Esophagus (tissue), 2 donors: ENCODE data around the gene DMD. TPM values are rescaled to one million over a fixed set of nuclear protein-coding genes. Genes with fewer than 3 reads are reported as not detected.

Experiments used
- H3K27ac ChIP-seq, 2 donors: one replicate each; pipeline ENCODE4 v1.5.1; 2013; ENCODE audit warnings: low read depth in 2 of 2, mild to moderate bottlenecking in 2 of 2, inconsistent platforms in 1 of 2, low read length in 1 of 2, moderate library complexity in 1 of 2
- H3K27me3 ChIP-seq, 2 donors: one replicate each; pipeline ENCODE4 v1.6.1; 2013; ENCODE audit warnings: low read length in 2 of 2, control low read depth in 1 of 2, mild to moderate bottlenecking in 1 of 2; ENCODE audit not compliant: insufficient read depth in 2 of 2, control insufficient read depth in 1 of 2
- H3K36me3 ChIP-seq, 2 donors: one replicate each; pipeline ENCODE4 v1.6.1; 2013; ENCODE audit warnings: low read length in 1 of 2; ENCODE audit not compliant: control insufficient read depth in 2 of 2, insufficient read depth in 2 of 2
- H3K4me1 ChIP-seq, 2 donors: one replicate each; pipeline ENCODE4 v1.6.1; 2013; ENCODE audit warnings: low read length in 1 of 2; ENCODE audit not compliant: control insufficient read depth in 2 of 2, insufficient read depth in 2 of 2
- H3K4me3 ChIP-seq, 2 donors: one replicate each; pipeline ENCODE4 v1.5.1; 2013; ENCODE audit warnings: low read length in 2 of 2, mild to moderate bottlenecking in 2 of 2, low read depth in 1 of 2, moderate library complexity in 1 of 2
- H3K9me3 ChIP-seq, 2 donors: one replicate each; pipeline ENCODE4 v1.6.1; 2013; ENCODE audit warnings: mild to moderate bottlenecking in 2 of 2, low read depth in 1 of 2, low read length in 1 of 2, moderate library complexity in 1 of 2; ENCODE audit not compliant: control insufficient read depth in 2 of 2, insufficient read depth in 1 of 2
- WGBS, 2 donors: extraction: QIAGEN DNeasy Blood & Tissue Kit; methylation state at CpG; one replicate each; pipeline ENCODE4 v1.1.7; 2013; 5-methylcytosine and 5-hydroxymethylcytosine counted together
- polyA plus RNA-seq, 2 donors: library from polyadenylated mRNA; stranded (reverse); fragments of 200-250 nt; gene quantifications; one replicate each; pipeline ENCODE4 v1.2.3, GENCODE V29; 2013
- donor health status: healthy with polysubstance abuse.
- donor health status: Bipolar disorder and iron deficiency.

DMD gene
- polyA plus RNA-seq, 2 donors, result 2.4 to 3.6 TPM

DNA sequence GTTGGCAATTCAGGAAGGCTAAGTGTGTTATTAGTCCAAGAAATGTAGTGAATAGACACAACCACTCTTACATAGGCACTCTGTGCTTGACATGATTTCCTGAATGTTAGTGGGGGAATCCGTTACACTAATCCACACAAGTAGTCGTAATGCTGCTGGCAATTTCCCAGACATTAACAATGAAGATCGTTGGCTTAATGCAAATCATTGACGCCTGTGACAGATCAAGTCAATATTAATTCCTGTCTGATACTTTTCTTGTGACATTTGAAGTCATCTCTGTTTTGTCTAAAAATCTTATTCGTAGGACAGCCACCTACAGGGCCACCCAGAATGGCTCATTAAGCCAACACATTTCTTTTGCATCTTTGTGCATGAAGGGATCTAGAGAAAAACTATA, 1200.4 kb downstream of the DMD start:
- no peaks in the 10 kb centered on the region for H3K36me3 ChIP-seq
- WGBS, 2 donors, result 75 to 77% methylated on average over 5 of the region's 5 CpGs

DNA sequence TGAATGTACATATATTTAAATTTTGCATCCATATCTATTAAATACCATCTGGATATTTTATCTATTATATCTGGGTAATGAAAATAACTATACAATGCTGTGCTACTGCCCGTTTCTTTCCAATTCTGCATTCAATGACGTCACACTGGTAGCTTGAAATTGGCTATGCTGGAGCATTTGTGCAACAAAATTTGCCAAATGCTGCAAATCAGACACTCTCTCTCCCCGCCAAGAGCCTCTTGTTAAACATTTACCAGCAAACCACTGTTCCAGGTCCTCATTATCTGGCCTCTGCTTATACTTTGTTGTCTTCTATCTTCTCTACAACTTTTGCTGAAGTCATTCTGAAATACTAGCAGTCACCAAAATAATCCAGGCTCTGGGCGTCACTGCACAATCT, 1201.1 kb downstream of the DMD start:
- no peak overlapping the region for H3K27ac ChIP-seq
- H3K4me1 ChIP-seq, result no peaks in the 10 kb centered on the region
- H3K9me3 ChIP-seq, result no peaks in the 10 kb centered on the region
- H3K4me3 ChIP-seq, result no peak overlapping the region
- no peaks in the 10 kb centered on the region for H3K27me3 ChIP-seq
- H3K36me3 ChIP-seq, result no peaks in the 10 kb centered on the region
- 52 to 83% methylated on average over 4 of the region's 4 CpGs for WGBS, 2 donors

More for the DNA sequence above, 1200.4 kb downstream of the DMD start:
- no peaks in the 10 kb centered on the region for H3K9me3 ChIP-seq
- H3K4me3 ChIP-seq, result no peak overlapping the region
- H3K4me1 ChIP-seq, result no peaks in the 10 kb centered on the region
- no peak overlapping the region for H3K27ac ChIP-seq
- no peaks in the 10 kb centered on the region for H3K27me3 ChIP-seq

GRCh38 chrX:31993637-31994036, 1217.7 kb downstream of the DMD start:
- no peak overlapping the region for H3K4me3 ChIP-seq
- no peaks in the 10 kb centered on the region for H3K4me1 ChIP-seq
- no peaks in the 10 kb centered on the region for H3K27me3 ChIP-seq
- H3K36me3 ChIP-seq, result no peaks in the 10 kb centered on the region
- H3K9me3 ChIP-seq, result no peaks in the 10 kb centered on the region
- 13 to 17% methylated on average over 4 of the region's 4 CpGs for WGBS, 2 donors
- H3K27ac ChIP-seq, result no peak overlapping the region

GRCh38 chrX:31988975-31989374, 1222.4 kb downstream of the DMD start:
- Histone ChIP-seq H3K4me1 (no peaks in the 10 kb centered on the region), H3K9me3 (no peaks in the 10 kb centered on the region), H3K36me3 (no peaks in the 10 kb centered on the region), H3K27ac (no peak overlapping the region), H3K27me3 (no peaks in the 10 kb centered on the region), H3K4me3 (no peak overlapping the region)
- WGBS, 2 donors, result 75 to 90% methylated on average over 5 of the region's 5 CpGs

DNA sequence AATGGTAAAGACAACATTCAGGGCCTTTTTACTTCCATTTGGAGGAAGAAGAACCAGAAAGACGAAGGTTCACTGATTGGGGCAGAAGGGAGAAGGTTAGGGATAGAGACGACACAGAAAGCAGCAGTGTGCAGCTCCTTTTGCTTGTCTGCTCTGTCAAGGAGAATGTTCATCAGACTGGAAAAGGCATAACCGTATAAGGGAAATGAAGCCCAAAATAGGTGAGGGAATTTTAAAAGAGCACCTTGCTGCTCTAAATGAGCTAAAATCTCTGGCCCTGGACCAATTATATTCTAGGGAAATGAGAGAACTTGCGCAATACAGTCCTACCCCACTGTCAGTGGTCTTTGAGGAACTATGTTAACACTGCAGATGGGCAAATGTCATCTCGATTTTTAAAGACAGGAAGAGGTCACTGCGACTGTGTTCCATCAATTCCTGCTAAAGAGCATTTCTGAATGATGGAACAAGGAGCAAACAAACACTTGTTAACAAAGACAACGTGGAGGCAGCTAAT, 1229.7 kb downstream of the DMD start:
- H3K4me3 ChIP-seq, result no peak overlapping the region
- H3K27ac ChIP-seq, result no peak overlapping the region
- H3K36me3 ChIP-seq, result no peaks in the 10 kb centered on the region
- WGBS, 2 donors, result 61 to 69% methylated on average over 7 of the region's 7 CpGs
- no peaks in the 10 kb centered on the region for H3K27me3 ChIP-seq
- H3K9me3 ChIP-seq, result no peaks in the 10 kb centered on the region
- H3K4me1 ChIP-seq, result no peaks in the 10 kb centered on the region

GRCh38 chrX:31969714-31970113, 1241.6 kb downstream of the DMD start:
- H3K36me3 ChIP-seq, result no peaks in the 10 kb centered on the region
- H3K4me1 ChIP-seq, result no peaks in the 10 kb centered on the region
- no peaks in the 10 kb centered on the region for H3K27me3 ChIP-seq
- H3K27ac ChIP-seq, result no peak overlapping the region
- H3K4me3 ChIP-seq, result no peak overlapping the region
- no peaks in the 10 kb centered on the region for H3K9me3 ChIP-seq
- WGBS, 2 donors, result 71 to 85% methylated on average over 5 of the region's 5 CpGs

DNA sequence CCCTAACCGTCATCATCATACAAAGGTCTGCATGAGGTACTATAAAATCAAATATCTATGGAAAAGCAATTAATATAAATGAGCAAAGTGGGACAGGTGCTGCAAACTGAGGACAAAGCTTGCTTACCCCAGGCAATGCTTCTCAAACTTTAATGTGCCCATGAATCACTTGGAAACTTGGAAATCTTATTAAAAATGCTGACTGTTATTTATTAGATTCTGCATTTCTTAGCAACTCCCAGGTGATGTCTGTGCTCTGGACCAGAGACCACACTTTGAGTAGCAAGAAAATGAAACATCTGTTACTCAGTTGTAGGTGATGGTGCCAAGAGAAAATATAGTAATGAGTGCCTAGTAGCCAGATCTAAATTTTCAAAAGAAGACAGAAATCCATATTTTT, 1249.1 kb downstream of the DMD start:
- Histone ChIP-seq H3K4me1 (no peaks in the 10 kb centered on the region), H3K9me3 (no peaks in the 10 kb centered on the region), H3K27ac (no peak overlapping the region), H3K4me3 (no peak overlapping the region), H3K27me3 (no peaks in the 10 kb centered on the region), H3K36me3 (no peaks in the 10 kb centered on the region)
- WGBS, 2 donors, result 63 to 81% methylated on average over 1 of the region's 1 CpG

DNA sequence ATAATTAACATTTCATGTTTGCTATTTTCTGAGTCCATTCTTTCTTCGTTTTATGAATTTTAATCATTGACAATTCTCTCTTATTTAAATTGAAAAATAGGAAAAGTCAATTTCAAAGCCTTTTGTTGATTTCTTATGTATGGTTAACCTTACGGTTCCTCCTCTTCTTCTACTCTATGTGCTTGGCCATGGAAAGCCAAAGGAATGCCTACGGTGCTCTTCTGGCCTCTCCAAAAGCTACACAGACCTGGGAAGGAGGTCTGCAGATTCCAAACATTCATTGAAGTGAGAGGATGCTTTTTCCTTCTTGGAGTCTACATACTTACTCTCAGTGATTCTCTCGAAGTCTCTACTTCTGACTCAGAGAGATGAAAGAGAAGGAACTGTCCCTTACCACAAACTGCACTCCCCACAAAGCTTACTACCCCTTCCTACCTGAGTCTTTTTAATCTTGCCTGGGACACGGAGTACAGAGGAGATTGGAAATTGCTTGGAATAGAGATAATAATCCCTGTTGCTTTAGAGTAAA, 1276.4 kb downstream of the DMD start:
- 63 to 77% methylated on average over 5 of the region's 5 CpGs for WGBS, 2 donors
- H3K9me3 ChIP-seq, result no peaks in the 10 kb centered on the region
- H3K27me3 ChIP-seq, result no peaks in the 10 kb centered on the region
- no peak overlapping the region for H3K4me3 ChIP-seq
- no peaks in the 10 kb centered on the region for H3K36me3 ChIP-seq
- H3K4me1 ChIP-seq, result no peaks in the 10 kb centered on the region
- H3K27ac ChIP-seq, result no peak overlapping the region

- Histone ChIP-seq H3K27me3 (no peaks in the 10 kb centered on the region), H3K9me3 (no peaks in the 10 kb centered on the region), H3K4me1 (no peaks in the 10 kb centered on the region), H3K36me3 (no peaks in the 10 kb centered on the region), H3K27ac (no peak overlapping the region), H3K4me3 (no peak overlapping the region)
- 67 to 74% methylated on average over 3 of the region's 3 CpGs for WGBS, 2 donors
Measured at GRCh38 chrX:31934015-31934414, 1277.3 kb downstream of the DMD start.

- no peaks in the 10 kb centered on the region for H3K4me1 ChIP-seq
- no peaks in the 10 kb centered on the region for H3K27me3 ChIP-seq
- H3K4me3 ChIP-seq, result no peak overlapping the region
- no peaks in the 10 kb centered on the region for H3K36me3 ChIP-seq
- WGBS, 2 donors, result 62 to 69% methylated on average over 1 of the region's 1 CpG
- no peaks in the 10 kb centered on the region for H3K9me3 ChIP-seq
- no peak overlapping the region for H3K27ac ChIP-seq
Measured at GRCh38 chrX:31932769-31933168, 1278.6 kb downstream of the DMD start.
